Upper lobe of right lung (tissue), 1 donor: ENCODE data around the gene STARD10. TPM values are rescaled to one million over a fixed set of nuclear protein-coding genes. Genes with fewer than 3 reads are reported as not detected.

Source experiments
- ATAC-seq: fragments of 200-7000 bp; cut with Tn5 transposase; one replicate; pipeline ENCODE4 v1.9.1; 2020; ENCODE audit warnings: mild to moderate bottlenecking, moderate library complexity
- DNase-seq: peaks from one replicate; pipeline ENCODE4 v3.0.0-alpha.2; 2020
- H3K27ac ChIP-seq: fragments of 200-600 bp; one replicate; pipeline ENCODE4 v1.8.0; 2022
- H3K27me3 ChIP-seq: fragments of 200-600 bp; one replicate; pipeline ENCODE4 v1.8.0; 2022; ENCODE audit warnings: mild to moderate bottlenecking
- H3K36me3 ChIP-seq: fragments of 200-600 bp; one replicate; pipeline ENCODE4 v1.8.0; 2022
- H3K4me1 ChIP-seq: fragments of 200-600 bp; one replicate; pipeline ENCODE4 v1.8.0; 2022
- H3K4me3 ChIP-seq: fragments of 200-600 bp; one replicate; pipeline ENCODE4 v1.8.0; 2022; ENCODE audit warnings: mild to moderate bottlenecking
- H3K9me3 ChIP-seq: fragments of 200-600 bp; one replicate; pipeline ENCODE4 v1.8.0; 2022
- intact Hi-C: fragments of 100-400 bp; cut with DNase I; formaldehyde crosslinking; loops from one replicate; pipeline ENCODE4 v1.11.0; 2022
- total RNA-seq: library from RNA; stranded (reverse); fragmentation: NEBNext Ultra II Directional; extraction: Animal tissue kit (Norgen Biotek cat#: 25700); gene quantifications from one replicate; pipeline ENCODE4 v1.2.1, GENCODE V29; 2021
- TF ChIP-seq, protein P1 (sequence below): fragments of 200-600 bp; IDR thresholded peaks from one replicate; pipeline ENCODE4 v1.8.0; 2022; ENCODE audit warnings: antibody characterized with exemption
- donor health status: DM: no; HTN: yes; CAD: no; lungs with severe emphysema.

Gene STARD10
- total RNA-seq, 1 donor from 2014 or later = 116 TPM

DNA sequence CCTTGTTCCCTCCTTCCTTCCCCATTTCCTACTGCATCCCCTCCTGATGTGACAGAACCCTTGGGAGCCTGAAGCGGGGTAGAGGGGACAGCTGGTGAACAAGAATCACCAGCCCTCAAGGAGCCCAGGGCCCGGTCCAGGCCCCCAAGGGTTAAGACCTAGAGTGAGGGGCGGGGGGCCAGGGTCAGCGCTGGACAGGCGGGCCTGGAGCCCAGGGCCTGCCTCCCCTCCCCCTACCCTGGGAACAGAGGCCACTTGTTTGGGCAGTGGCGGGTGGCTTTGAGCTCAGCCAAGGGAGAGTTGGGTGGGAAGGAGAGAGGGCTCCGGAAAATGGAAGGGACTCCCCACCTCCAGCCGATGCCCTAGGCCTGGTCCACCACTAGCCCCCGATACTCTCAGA, 43.8 kb downstream of the STARD10 start:
- intact Hi-C loops = no loop called here
- H3K36me3 ChIP-seq = peaks cover 9% of the 10 kb centered on the region
- ATAC-seq (no peak), DNase-seq (no peak)
- peaks cover 28% of the 10 kb centered on the region for H3K4me1 ChIP-seq
- TF ChIP-seq, protein P1, sequence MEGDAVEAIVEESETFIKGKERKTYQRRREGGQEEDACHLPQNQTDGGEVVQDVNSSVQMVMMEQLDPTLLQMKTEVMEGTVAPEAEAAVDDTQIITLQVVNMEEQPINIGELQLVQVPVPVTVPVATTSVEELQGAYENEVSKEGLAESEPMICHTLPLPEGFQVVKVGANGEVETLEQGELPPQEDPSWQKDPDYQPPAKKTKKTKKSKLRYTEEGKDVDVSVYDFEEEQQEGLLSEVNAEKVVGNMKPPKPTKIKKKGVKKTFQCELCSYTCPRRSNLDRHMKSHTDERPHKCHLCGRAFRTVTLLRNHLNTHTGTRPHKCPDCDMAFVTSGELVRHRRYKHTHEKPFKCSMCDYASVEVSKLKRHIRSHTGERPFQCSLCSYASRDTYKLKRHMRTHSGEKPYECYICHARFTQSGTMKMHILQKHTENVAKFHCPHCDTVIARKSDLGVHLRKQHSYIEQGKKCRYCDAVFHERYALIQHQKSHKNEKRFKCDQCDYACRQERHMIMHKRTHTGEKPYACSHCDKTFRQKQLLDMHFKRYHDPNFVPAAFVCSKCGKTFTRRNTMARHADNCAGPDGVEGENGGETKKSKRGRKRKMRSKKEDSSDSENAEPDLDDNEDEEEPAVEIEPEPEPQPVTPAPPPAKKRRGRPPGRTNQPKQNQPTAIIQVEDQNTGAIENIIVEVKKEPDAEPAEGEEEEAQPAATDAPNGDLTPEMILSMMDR = no peak
- no peak overlapping the region for H3K27ac ChIP-seq
- H3K4me3 ChIP-seq = no peak overlapping the region
- H3K27me3 ChIP-seq = no peaks in the 10 kb centered on the region
- H3K9me3 ChIP-seq = no peaks in the 10 kb centered on the region

- Histone ChIP-seq H3K27ac (no peak overlapping the region), H3K4me1 (peaks cover 38% of the 10 kb centered on the region)
- TF ChIP-seq, protein P1 = no peak
Measured at GRCh38 chr11:72747289-72747855, 46.5 kb downstream of the STARD10 start.

GRCh38 chr11:72746821-72747220, 47.0 kb downstream of the STARD10 start:
- H3K4me1 ChIP-seq = peaks cover 43% of the 10 kb centered on the region
- intact Hi-C loops = no loop called here
- TF ChIP-seq, protein P1 = no peak
- H3K27me3 ChIP-seq = no peaks in the 10 kb centered on the region
- no peak overlapping the region for H3K4me3 ChIP-seq
- ATAC-seq (no peak), DNase-seq (no peak)
- H3K9me3 ChIP-seq = no peaks in the 10 kb centered on the region
- peaks cover 9% of the 10 kb centered on the region for H3K36me3 ChIP-seq
- no peak overlapping the region for H3K27ac ChIP-seq

More at GRCh38 chr11:72747289-72747855, 46.5 kb downstream of the STARD10 start:
- Histone ChIP-seq H3K36me3 (peaks cover 9% of the 10 kb centered on the region), H3K27me3 (no peaks in the 10 kb centered on the region), H3K4me3 (no peak overlapping the region), H3K9me3 (no peaks in the 10 kb centered on the region)
- ATAC-seq = no peak
- DNase-seq = no peak
- intact Hi-C loops = no loop called here

- DNase-seq (no peak), ATAC-seq (no peak)
- H3K4me3 ChIP-seq = no peak overlapping the region
- TF ChIP-seq, protein P1 = no peak
- no peaks in the 10 kb centered on the region for H3K27me3 ChIP-seq
- intact Hi-C loops = no loop called here
- H3K27ac ChIP-seq = no peak overlapping the region
- peaks cover 9% of the 10 kb centered on the region for H3K36me3 ChIP-seq
- H3K9me3 ChIP-seq = no peaks in the 10 kb centered on the region
- peaks cover 48% of the 10 kb centered on the region for H3K4me1 ChIP-seq
Measured at GRCh38 chr11:72745925-72746550, 47.8 kb downstream of the STARD10 start.

DNA sequence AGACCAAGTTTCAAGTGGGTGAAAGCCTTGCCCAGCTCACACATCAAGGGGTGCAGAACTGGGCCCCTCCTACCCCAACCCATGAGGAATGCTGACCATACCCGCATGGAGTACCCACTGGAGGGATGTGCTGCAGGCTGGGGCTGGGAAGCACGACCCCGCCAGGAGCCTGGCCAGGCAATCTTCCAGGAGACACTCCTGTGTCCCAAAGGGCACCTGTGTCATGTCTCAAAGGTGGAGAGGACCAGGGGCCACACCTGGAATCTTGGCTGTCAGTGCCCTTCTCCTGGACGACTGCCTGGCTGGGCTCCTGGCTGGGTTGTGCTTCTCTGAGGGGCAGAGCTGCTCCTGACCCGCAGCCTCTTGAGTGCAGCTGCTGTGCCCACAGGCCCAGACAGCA, 48.3 kb downstream of the STARD10 start:
- H3K4me1 ChIP-seq = peaks cover 53% of the 10 kb centered on the region
- H3K4me3 ChIP-seq = no peak overlapping the region
- H3K27me3 ChIP-seq = no peaks in the 10 kb centered on the region
- no peak for ATAC-seq
- TF ChIP-seq, protein P1 = no peak
- no peak overlapping the region for H3K27ac ChIP-seq
- no peak for DNase-seq
- intact Hi-C loops = no loop called here
- peaks cover 9% of the 10 kb centered on the region for H3K36me3 ChIP-seq
- H3K9me3 ChIP-seq = no peaks in the 10 kb centered on the region
